ENCODE results near the gene SLC29A2. TPM values are rescaled to one million over a fixed set of nuclear protein-coding genes. Genes with fewer than 3 reads are reported as not detected.

Gene SLC29A2
- total and polyA plus RNA-seq, 2 of the 8 experiments (the other 6 are each of a cell fraction or from before 2014, with no cell fraction given), result 29.3 to 31.6 TPM

DNA sequence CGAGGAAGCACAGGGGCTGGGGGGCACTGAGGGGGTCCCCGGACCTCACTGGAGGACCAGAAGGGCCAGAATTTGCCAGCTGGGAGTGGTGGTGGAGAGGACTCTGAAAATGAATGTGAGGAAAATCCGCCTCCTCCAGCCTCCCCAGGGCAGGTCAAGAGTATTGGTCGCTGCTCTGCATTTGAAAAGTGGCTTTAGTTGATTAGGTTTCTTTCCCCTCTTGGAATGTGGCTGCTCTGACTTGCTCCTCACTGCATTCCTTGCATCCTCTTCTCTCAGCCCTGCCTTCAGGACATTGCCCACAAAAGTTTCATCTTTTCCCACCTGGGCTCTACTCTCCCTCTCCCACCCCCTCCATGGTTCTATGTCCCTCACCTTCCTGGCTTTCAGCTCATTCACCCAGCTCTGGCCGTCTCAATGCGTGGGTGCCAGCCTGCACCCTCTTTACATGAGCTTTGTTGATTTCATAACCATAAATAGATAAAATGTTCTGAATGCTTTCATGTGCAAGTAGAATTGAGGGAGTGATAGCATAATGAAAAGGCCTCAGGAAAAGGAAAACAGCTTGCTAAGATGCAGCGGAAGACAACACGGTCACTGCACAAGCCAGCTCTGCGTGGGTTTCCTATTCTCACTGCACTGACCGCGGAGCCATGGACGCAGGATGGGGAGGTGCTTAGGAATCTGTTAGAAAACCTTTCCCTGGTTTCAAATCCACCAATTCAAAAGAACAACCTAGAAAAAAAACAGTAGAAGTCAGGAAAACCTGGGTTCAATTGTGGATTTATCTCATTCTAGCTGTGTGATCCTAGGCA is 42.8 kb upstream of the SLC29A2 start:
- Histone ChIP-seq H2BK15ac (ENCODE audit: low read length) (0 out of 2 replicates have a peak overlapping the region, but pooled peaks have one; percentile 0), H3K27ac (ENCODE audit: low read depth, low read length) (peak overlapping the region; percentile 81), H3K4me2 (ENCODE audit: insufficient read depth in 1 of 2, low read depth in 2 of 2, low read length in 2 of 2) (peak overlapping the region; percentile 61 to 69)
- TF ChIP-seq JUN (IDR thresholded peaks at IDR 0.05; ENCODE audit: low read depth, low read length) (no peak), POLR2AphosphoS5 (IDR thresholded peaks at IDR 0.05; ENCODE audit: low read depth, low read length) (peak; percentile 29)

More for the DNA sequence above, 42.8 kb upstream of the SLC29A2 start:
- 46% methylated on average over 12 of the region's 12 CpGs; no CpG with 5 or more reads in 1 of the 2 experiments for WGBS, 2 experiments (ENCODE audit: extremely low coverage in 1 of 2, insufficient coverage in 1 of 2, insufficient read length in 1 of 2, insufficient replicate concordance in 2 of 2, low coverage in 1 of 2, low lambda C conversion rate in 2 of 2, missing lambda C conversion rate in 1 of 2)
- peak in 1 of 2 experiments; percentile 29 for DNase-seq (ENCODE audit: low read depth in 1 of 2, low spot score in 2 of 2)
- Histone ChIP-seq H3K14ac (ENCODE audit: insufficient read length) (no peak overlapping the region), H2AK5ac (ENCODE audit: low read depth, low read length) (no peak overlapping the region), H3K23me2 (ENCODE audit: low read depth, low read length) (no peaks in the 10 kb centered on the region; the same call in 1 of the 2 replicates), H3K4ac (replicated peaks; ENCODE audit: insufficient read length, low read depth, low read length) (no peak overlapping the region), H3K79me1 (ENCODE audit: low read depth, low read length) (no peaks in the 10 kb centered on the region), H2BK20ac (ENCODE audit: low read length) (peak overlapping the region; percentile 0; the same call in 1 of the 2 replicates), H4K8ac (ENCODE audit: extremely low read depth, insufficient read depth, low read length) (peak overlapping the region; percentile 15; the same call in 1 of the 2 replicates), H3K18ac (ENCODE audit: extremely low read depth, low read length) (peak overlapping the region; percentile 73), H2BK12ac (ENCODE audit: low read depth, low read length) (peak overlapping the region; percentile 60; the same call in 1 of the 2 replicates), H4K20me1 (replicated peaks in 1 of 2; ENCODE audit: control insufficient read depth in 1 of 2, insufficient read depth in 2 of 2, low read length in 2 of 2) (peaks cover 3 to 7% of the 10 kb centered on the region in 2 experiments), H3K79me2 (ENCODE audit: control insufficient read depth in 1 of 2, insufficient read depth in 2 of 2, low read length in 2 of 2) (no peaks in the 10 kb centered on the region), H3K23ac (ENCODE audit: insufficient read length) (no peak overlapping the region), H4K5ac (ENCODE audit: insufficient read length, low read depth, low read length) (peak overlapping the region; percentile 73), H2BK120ac (replicated peaks; ENCODE audit: low read depth, low read length) (no peak overlapping the region), H3K4me3 (ENCODE audit: extremely low read depth in 1 of 4, insufficient read depth in 2 of 4, low read depth in 3 of 4, low read length in 4 of 4) (peak overlapping the region in 3 of 4 experiments; percentile 18 to 45 (median 21); a peak in 4 of 8 replicates), H4K91ac (replicated peaks; ENCODE audit: insufficient read length, low read length) (peak overlapping the region; percentile 86), H2AFZ (ENCODE audit: low read length) (peak overlapping the region; percentile 52; the same call in 1 of the 2 replicates), H3K36me3 (ENCODE audit: control insufficient read depth in 2 of 4, insufficient read depth in 4 of 4, low read length in 3 of 4) (no peaks in the 10 kb centered on the region), H2BK5ac (ENCODE audit: low read depth, low read length) (peak overlapping the region; percentile 49), H3K9ac (replicated peaks in 1 of 4; ENCODE audit: extremely low read depth in 1 of 4, low read depth in 3 of 4, low read length in 3 of 4) (peak overlapping the region in 3 of 4 experiments; percentile 20 to 46 (median 24); a peak in 2 of 7 replicates), H3K27me3 (replicated peaks in 1 of 4; ENCODE audit: control insufficient read depth in 3 of 4, extremely low read depth in 1 of 4, insufficient read depth in 3 of 4, low read length in 3 of 4) (peaks cover 2 to 11% (median 7%) of the 10 kb centered on the region in 4 experiments), H3K56ac (replicated peaks; ENCODE audit: insufficient read length, low read depth, low read length) (no peak overlapping the region), H3K9me3 (ENCODE audit: insufficient read depth in 2 of 2, low read depth in 1 of 2, low read length in 1 of 2) (no peaks in the 10 kb centered on the region), H3K4me1 (replicated peaks in 1 of 4; ENCODE audit: control insufficient read depth in 3 of 4, insufficient read depth in 4 of 4, low read length in 3 of 4) (peaks cover 11 to 40% (median 27%) of the 10 kb centered on the region in 4 experiments)
- ChIA-PET CTCF (ENCODE audit: partially characterized antibody) (interaction anchor here (0.6 to 13.2 kb wide), 11 partner anchors 7 to 383 kb away, joined by 3 to 259 read pairs (median 3); partner anchors contain the start of genes MRPL11, NPAS4 and RBM4B), POLR2A (ENCODE audit: partially characterized antibody) (interaction anchor here (1.0 to 7.7 kb wide), 8 partner anchors 8 to 224 kb away, joined by 3 to 78 read pairs (median 4); partner anchors contain the start of genes DPP3, MRPL11, NPAS4 and RBM4)
- peak; percentile 91 for FAIRE-seq
